MCF 10A (cell line): ENCODE data around the gene FLNA. TPM values are rescaled to one million over a fixed set of nuclear protein-coding genes. Genes with fewer than 3 reads are reported as not detected.

ENCODE experiments used
- BruUV-seq: library from RNA; stranded (reverse); fragments of 400-500 nt; replicated peaks from 2 replicates; lab custom pipeline; 2021; lab: Mats Ljungman, UMichigan
- CTCF ChIA-PET: fragments of 300-600 bp; sonication (Branson Sonifier 250); formaldehyde crosslinking; extraction: SDS; loops from one replicate; lab custom pipeline; 2021; ENCODE audit warnings: antibody characterized with exemption, inconsistent platforms; lab: Yijun Ruan, JAX
- POLR2A ChIA-PET: fragments of 300-600, 350-650 bp; sonication (Branson Sonifier 250); formaldehyde crosslinking; extraction: SDS; loops from one replicate; lab custom pipeline; 2020; ENCODE audit warnings: antibody characterized with exemption, inconsistent platforms; lab: Yijun Ruan, JAX
- DNase-seq: peaks from one replicate; pipeline ENCODE4 v3.0.0-alpha.2; 2018; ENCODE audit not compliant: unreplicated experiment
- H3K27ac Mint-ChIP-seq: one replicate; pipeline ENCODE4 v1.8.0; 2022; ENCODE audit warnings: mild to moderate bottlenecking, low read depth, mixed read lengths; ENCODE audit not compliant: unreplicated experiment
- H3K27me3 Mint-ChIP-seq: one replicate; pipeline ENCODE4 v1.8.0; 2022; ENCODE audit warnings: mixed read lengths; ENCODE audit not compliant: insufficient read depth, unreplicated experiment
- H3K36me3 Mint-ChIP-seq: one replicate; pipeline ENCODE4 v1.8.0; 2022; ENCODE audit warnings: mild to moderate bottlenecking, moderate library complexity, mixed read lengths; ENCODE audit not compliant: insufficient read depth, unreplicated experiment
- H3K4me1 Mint-ChIP-seq: one replicate; pipeline ENCODE4 v1.8.0; 2022; ENCODE audit warnings: mixed read lengths; ENCODE audit not compliant: insufficient read depth, unreplicated experiment
- H3K4me3 Mint-ChIP-seq: one replicate; pipeline ENCODE4 v1.8.0; 2022; ENCODE audit warnings: mild to moderate bottlenecking, moderate library complexity, mixed read lengths; ENCODE audit not compliant: unreplicated experiment
- H3K9me3 Mint-ChIP-seq: one replicate; pipeline ENCODE4 v1.8.0; 2022; ENCODE audit warnings: mixed read lengths; ENCODE audit not compliant: unreplicated experiment
- CTCF ChIP-seq: fragments of 200-600 bp; IDR thresholded peaks from one replicate; pipeline ENCODE4 v1.8.0; 2022; ENCODE audit warnings: antibody characterized with exemption, mild to moderate bottlenecking; ENCODE audit not compliant: unreplicated experiment
- intact Hi-C: fragments of 100-400 bp; cut with micrococcal nuclease; formaldehyde crosslinking; loops from 2 replicates; pipeline ENCODE4 v1.14.1; 2022
- total RNA-seq: library from RNA; stranded (reverse); gene quantifications from 2 replicates; pipeline ENCODE4 v1.2.3, GENCODE V29; 2022

Gene FLNA
- total RNA-seq, 1 experiment from 2014 or later = 1,218 TPM

DNA sequence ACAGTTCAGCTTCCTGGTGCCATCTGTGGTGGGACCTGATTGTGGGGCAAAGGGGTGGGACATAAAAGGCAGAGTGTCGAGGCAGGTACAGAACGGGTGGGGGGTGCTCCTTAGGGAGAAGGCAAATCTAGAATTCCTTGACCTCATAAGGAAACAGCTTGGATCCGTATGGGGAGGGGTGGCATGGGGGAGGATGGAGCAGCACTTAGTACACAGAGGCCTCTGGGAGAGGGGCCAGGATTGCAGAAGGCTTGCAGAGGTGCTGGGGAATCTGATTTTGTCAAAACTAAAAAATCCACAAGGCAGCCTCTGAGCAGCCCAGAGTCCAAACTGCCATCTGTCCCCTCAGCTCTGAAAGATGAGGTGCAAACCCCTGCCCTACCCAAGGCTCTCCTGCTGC lies 2.3 kb upstream of the FLNA start:
- no TSS peak for BruUV-seq
- CTCF ChIA-PET = interaction anchor here (0.7 kb wide), 1 partner anchor 8 kb away, joined by 3 read pairs; no protein-coding TSS in a partner anchor
- intact Hi-C loops = no loop called here
- no peak for TF ChIP-seq CTCF
- POLR2A ChIA-PET = interaction anchor here (5.6 kb wide), 1 partner anchor 22 kb away, joined by 57 read pairs; the partner anchor contains the start of gene RPL10
- no peak for DNase-seq
- Mint-ChIP-seq H3K36me3 (peaks cover 16% of the 10 kb centered on the region), H3K27me3 (no peaks in the 10 kb centered on the region), H3K9me3 (no peaks in the 10 kb centered on the region), H3K27ac (no peak overlapping the region), H3K4me3 (no peak overlapping the region), H3K4me1 (peaks cover 6% of the 10 kb centered on the region)

GRCh38 chrX:154375156-154375504 lies 696 bp upstream of the FLNA start:
- BruUV-seq = no TSS peak
- POLR2A ChIA-PET = interaction anchor here (0.6 to 5.6 kb wide), 3 partner anchors 23 to 261 kb away, joined by 3 to 57 read pairs (median 4); partner anchors contain the start of gene RPL10

GRCh38 chrX:154373340-154374306 lies 811 bp downstream of the FLNA start:
- no peaks in the 10 kb centered on the region for H3K4me1 Mint-ChIP-seq
- DNase-seq = peak; percentile 83
- H3K4me3 Mint-ChIP-seq = peak overlapping the region; percentile 70
- H3K9me3 Mint-ChIP-seq = no peaks in the 10 kb centered on the region
- TF ChIP-seq CTCF = peak; percentile 52
- ChIA-PET POLR2A (interaction anchor here (0.7 to 5.6 kb wide), 11 partner anchors 10 to 170 kb away, joined by 3 to 57 read pairs (median 4); partner anchors contain the start of genes FAM3A, RPL10, SLC10A3 and TAFAZZIN), CTCF (interaction anchor here (0.6 to 3.1 kb wide), 35 partner anchors 8 to 460 kb away, joined by 3 to 54 read pairs (median 4); partner anchors contain the start of genes DNASE1L1, RPL10 and SLC10A3)
- peak overlapping the region; percentile 27 for H3K27ac Mint-ChIP-seq
- no peaks in the 10 kb centered on the region for H3K27me3 Mint-ChIP-seq
- H3K36me3 Mint-ChIP-seq = peaks cover 13% of the 10 kb centered on the region
- BruUV-seq = no TSS peak
- intact Hi-C loops = loop anchor here (1.0 kb wide), 1 partner anchor 161 kb away; no protein-coding TSS in a partner anchor

More at GRCh38 chrX:154375156-154375504, 696 bp upstream of the FLNA start:
- peaks cover 15% of the 10 kb centered on the region for H3K36me3 Mint-ChIP-seq
- intact Hi-C loops = no loop called here
- peak overlapping the region; percentile 58 for H3K4me3 Mint-ChIP-seq
- H3K27ac Mint-ChIP-seq = no peak overlapping the region
- CTCF ChIA-PET = interaction anchor here (0.6 to 0.9 kb wide), 3 partner anchors 66 to 485 kb away, joined by 3 to 4 read pairs (median 3); no protein-coding TSS in a partner anchor
- no peaks in the 10 kb centered on the region for H3K27me3 Mint-ChIP-seq
- no peak for TF ChIP-seq CTCF
- H3K4me1 Mint-ChIP-seq = no peaks in the 10 kb centered on the region
- DNase-seq = no peak
- H3K9me3 Mint-ChIP-seq = no peaks in the 10 kb centered on the region
